GM12801 (cell line): ENCODE results near the gene TTYH3.

Source experiments
- TF ChIP-seq, protein P1 (sequence below): IDR thresholded peaks from one replicate; pipeline ENCODE4 v1.5.1; 2011; ENCODE audit warnings: control low read depth; ENCODE audit not compliant: insufficient read length; ENCODE audit errors: extremely low read depth

TTYH3 gene

DNA sequence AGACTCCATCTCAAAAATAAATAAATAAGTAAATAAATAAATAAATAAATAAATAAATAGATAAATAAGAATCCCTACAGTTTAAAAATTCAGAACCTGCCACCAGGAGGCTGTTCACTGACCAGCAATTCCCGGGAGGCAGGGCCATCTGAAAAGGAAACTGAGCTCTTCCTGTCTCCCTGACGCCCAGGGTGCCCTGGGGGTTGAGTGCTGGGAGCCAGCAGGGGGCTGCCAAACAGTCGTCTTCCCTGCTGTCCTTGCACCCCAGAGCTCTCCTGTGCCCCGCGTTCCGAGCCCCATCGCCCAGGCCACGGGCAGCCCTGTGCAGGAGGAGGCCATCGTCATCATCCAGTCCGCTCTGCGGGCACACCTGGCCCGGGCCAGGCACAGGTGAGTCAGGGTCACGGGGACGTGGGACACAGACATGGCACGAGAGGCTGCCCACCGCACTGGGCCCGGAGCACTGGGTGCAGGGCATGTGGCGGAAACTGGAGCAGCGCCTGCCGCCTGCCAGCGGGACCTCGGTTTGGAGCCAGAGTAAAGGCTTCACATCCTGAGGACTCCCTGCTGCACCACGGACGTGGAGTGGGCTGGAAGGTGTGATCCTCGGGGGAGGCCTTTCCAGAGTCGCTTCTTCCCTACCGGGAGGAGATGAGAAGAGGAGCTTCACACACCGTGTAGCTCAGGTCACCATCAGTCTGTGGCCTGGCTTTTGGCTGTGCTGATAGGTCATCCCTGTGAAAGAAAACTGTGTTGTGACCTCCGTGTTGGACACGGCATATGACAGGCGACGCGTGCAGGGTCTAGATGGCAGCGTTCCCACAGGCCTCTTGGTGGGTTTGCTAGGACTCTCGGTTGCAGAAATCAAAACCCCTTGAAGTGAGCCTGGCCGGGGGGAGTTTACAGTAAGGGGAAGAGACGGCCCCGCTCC, 25.9 kb upstream of the TTYH3 start:
- TF ChIP-seq, protein P1, sequence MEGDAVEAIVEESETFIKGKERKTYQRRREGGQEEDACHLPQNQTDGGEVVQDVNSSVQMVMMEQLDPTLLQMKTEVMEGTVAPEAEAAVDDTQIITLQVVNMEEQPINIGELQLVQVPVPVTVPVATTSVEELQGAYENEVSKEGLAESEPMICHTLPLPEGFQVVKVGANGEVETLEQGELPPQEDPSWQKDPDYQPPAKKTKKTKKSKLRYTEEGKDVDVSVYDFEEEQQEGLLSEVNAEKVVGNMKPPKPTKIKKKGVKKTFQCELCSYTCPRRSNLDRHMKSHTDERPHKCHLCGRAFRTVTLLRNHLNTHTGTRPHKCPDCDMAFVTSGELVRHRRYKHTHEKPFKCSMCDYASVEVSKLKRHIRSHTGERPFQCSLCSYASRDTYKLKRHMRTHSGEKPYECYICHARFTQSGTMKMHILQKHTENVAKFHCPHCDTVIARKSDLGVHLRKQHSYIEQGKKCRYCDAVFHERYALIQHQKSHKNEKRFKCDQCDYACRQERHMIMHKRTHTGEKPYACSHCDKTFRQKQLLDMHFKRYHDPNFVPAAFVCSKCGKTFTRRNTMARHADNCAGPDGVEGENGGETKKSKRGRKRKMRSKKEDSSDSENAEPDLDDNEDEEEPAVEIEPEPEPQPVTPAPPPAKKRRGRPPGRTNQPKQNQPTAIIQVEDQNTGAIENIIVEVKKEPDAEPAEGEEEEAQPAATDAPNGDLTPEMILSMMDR, result no peak

DNA sequence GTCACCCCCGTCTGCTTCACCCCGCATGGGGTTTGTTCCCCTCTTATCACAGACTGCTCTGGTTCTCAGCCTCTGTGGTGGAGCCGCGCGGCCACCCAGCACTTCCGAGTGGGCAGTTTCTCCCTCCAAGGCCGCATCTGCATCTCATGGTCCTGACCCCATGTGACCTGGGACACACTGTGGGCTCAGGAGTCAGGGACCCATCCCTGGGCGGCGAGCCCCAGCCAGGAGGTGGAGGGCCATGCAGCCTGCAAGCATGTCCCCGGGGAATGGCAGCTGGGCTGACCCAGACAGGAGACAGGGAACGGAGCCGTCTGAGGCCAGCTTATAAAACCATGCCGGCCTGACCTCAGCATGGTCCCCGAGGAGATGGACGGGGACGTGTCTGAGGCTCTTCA, 25.2 kb upstream of the TTYH3 start:
- TF ChIP-seq, protein P1, result no peak

DNA sequence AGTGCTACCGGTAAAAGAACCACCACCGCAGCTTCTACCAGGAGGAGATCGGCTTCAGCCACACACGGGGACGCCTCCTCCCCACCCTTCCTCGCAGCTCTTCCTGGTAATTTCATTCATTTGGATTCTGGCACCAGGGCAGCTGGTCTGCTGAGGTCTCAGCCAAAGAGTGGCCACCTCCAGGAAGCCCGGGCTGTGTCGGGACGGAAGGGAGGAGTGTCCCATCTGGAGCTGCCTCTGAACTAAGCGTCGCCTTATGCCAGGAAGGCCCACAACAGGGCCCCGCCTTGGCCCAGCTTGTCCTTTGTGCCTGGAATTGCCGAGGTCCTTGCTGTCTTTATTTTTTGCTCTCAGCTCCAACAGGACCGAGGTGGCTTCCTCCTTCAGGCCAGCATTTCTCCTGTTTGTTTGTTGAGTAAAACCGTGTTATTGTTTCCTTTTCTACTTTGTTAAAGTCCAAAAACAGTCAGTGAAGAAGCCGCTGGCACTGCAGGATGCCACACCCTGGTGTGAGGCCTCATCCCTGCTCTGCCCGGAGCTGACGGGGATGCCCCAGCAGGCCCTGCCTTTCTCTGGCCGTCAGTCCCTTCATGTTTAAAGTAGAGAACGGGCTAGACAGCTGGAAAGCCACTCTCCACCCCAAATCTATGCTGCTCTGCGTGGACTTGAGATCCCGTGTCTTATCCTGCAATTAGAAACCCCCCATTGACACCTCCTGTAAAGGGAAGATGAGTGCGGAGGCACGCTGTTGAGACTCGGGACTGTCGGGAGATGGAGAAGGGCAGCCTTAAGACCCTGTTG, 24.5 kb upstream of the TTYH3 start:
- TF ChIP-seq, protein P1, result no peak

DNA sequence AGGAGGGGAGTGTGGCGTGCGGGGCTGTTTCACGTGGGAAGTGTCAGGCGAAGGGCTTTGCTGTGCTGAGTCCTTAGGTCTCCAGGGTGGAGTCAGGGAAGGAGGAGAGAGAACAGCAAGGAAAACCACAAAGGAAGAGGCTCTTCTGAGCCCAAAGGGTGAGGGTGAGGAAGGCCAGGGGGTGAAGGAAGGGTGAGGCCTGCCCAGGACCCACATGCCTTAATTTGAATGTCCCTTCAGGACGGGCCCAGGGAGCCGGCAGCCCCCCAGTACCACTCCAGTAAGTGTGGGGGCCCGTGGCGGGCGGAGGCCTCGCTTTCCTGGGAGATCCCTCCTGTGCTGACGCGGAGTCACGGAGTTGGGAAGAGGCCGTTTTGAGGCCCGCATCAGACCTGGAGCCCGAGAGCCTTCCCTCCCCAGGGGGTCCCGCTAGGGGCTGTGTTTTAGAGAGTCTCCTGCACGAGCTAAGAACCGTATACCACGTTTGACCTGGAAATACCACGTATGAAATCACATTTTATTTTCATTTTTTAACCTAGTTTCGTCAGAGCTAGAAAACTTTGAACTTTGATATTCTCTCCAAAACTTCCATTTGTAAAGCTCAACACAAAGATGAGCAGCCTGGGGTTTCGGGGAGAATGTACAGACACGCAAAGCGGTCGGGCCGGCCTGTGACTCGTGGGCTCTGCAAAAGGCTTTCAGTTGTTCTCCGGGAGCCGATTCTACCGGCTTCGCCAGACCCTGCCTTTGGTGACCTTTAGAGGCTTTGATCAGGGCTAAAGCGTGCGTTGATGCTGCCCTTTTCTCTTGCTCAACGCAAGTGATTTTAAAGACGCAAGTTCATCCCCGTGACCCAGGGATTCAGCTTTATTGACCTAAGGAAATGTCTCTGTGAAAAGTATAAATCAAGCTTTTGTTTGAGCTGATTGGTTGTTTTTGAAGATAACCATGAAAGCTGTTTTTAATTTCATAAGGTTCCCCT, 23.6 kb upstream of the TTYH3 start:
- TF ChIP-seq, protein P1, result no peak

DNA sequence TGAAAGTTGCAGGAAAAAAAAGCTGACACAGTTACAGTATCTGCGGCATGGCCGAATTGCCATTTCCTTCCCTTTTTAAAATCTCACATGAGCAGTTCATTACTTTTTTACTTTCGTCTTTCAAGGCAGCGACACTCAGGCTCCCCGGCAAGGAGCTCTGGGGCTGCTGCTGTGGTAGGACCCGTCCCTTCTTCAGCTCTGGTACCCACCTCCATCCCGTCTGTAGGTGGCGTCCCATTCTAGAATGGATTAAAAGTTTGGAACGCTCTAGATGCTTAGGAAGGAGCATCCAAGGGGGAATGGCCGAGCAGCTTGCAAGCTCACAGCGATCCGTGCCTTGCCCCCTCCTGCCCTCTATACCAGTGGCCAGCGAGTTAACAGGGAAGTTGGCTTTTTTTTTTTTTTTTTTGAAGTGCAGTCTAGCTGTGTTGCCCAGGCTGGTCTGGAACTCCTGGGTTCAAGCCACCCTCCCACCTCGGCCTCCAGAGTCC, 22.8 kb upstream of the TTYH3 start:
- TF ChIP-seq, protein P1, result no peak

DNA sequence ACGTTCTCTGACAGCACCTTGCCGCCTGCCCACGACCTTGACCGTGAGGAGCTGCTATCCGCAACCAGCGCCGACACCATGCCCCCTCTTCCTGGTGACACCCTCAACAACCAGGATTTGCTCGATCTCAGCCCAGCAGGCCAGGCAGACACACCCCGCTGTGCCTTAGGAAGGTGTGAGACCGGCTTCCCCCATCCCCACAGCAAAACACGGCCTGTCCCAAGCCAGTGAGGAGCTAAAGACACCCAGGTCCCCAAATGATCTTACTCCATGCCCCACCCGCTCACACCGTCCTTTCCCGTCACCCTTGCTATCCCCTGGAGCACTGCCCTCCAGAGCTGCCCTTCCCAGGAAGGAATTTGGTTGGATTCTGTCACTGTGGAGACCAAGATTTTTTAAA, 21.3 kb upstream of the TTYH3 start:
- TF ChIP-seq, protein P1, result no peak
